HG03196 (cell line): ENCODE data around the gene PSMB9.
"Not testable (repeated sequence)": the region's sequence is repeated elsewhere in the genome, so short reads cannot be mapped to it uniquely, and the experiment has no call there.

ENCODE experiments used
- ATAC-seq: cut with Tn5 transposase; IDR thresholded peaks from one replicate; pipeline ENCODE4 v1.9.1; 2021; ENCODE audit not compliant: unreplicated experiment

The PSMB9 gene

DNA sequence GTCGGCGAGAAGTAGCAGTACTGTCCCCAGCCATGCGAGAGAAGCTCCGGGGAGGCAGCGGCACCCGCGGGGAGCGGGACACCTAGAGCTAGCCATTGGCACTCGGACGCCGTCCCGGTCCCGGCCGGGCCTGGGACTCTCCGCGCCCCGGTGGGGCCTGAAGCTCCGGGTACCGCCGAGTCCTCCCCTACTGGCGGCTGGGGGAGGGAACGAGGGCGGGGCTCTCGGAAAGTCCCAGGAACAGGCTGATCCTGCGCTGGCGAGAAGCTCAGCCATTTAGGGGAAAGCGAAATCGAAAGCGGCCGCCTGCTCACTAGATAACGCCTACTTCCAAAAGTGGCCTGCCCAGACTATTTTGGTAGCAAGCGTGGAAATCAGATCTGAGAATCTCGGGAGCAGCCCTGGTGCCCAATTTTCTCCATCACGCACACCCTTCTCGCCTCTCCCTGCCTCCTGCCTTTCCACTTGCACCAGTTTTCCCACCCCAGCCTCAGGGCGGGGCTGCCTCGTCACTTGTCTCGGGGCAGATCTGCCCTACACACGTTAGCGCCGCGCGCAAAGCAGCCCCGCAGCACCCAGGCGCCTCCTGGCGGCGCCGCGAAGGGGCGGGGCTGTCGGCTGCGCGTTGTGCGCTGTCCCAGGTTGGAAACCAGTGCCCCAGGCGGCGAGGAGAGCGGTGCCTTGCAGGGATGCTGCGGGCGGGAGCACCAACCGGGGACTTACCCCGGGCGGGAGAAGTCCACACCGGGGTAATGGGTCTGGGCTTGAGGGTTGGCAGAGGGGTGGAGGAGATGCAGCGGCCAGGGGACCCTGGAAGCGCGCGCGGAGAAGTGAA is at the start of gene PSMB9, which contains the start of gene TAP1:
Gene PSMB9, plus strand, starts transcription at position 652 of the 835 bp plus-strand sequence. Its CDS starts 38 bp downstream, at position 690.
Gene TAP1, minus strand, starts transcription at position 164 of the 835 bp plus-strand sequence. Its CDS starts 68 bp downstream, at position 96.
- peak; percentile 78 for ATAC-seq

DNA sequence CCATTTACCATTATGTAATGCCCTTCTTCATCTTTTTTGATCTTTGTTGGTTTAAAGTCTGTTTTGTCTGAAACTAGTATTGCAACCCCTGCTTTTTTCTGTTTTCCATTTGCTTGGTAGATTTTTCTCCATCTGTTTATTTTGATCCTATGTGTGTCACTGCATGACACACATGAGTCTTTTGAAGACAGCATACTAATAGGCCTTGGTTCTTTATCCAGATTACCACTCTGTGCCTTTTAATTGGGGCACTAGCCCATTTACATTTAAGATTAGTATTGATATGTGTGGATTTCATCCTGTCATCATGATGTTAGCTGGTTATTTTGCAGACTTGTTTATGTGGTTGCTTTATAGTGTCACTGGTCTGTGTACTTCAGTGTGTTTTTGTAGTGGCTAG is 48.6 kb upstream of the PSMB9 start:
- not testable (repeated sequence) for ATAC-seq

DNA sequence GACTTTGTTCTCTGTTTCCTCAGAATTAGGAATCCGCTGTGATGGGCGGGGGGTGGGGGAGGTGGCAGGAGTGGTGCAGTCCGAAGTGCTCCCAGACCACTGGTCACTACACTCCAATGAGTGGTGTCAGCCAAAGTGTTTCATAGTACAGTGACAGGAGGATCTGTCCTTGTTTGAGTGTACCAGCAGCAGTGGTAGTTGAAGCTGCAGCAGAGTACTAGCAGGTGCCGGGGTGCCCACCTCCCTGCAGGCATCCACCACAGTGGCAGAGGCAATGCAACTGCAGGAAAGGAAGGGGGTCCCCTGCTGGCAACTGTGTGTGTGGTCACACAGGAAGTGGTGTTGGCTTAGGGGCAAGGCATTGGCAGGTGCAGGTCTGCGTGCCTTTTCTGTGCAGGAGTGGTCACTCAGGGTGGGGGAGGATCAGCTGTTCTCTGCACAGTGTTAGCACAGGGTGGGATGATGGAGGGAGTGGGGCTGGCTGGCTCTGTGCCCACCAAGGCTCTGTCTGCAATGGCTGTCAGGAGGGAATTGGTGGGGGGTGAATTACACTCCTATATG is 46.9 kb upstream of the PSMB9 start:
- no peak for ATAC-seq

DNA sequence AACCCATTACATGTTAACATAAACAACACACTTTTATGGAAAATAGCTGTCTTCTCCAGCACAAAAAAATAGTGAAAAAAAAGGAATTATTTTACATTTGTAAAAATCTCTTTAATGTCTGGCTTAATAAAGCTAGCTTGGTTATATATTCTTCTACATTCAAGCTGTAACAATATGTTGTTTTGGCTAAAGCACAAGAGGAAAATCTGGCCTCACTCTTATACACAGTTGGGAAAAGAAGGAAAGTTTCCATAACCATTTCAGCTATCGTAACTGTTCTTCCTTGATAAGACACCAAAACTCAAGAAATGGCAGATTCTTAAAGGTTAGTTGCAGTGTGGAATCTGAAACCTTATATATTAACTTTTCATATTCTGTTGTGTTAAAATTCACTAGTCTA is 44.8 kb upstream of the PSMB9 start:
- no peak for ATAC-seq

DNA sequence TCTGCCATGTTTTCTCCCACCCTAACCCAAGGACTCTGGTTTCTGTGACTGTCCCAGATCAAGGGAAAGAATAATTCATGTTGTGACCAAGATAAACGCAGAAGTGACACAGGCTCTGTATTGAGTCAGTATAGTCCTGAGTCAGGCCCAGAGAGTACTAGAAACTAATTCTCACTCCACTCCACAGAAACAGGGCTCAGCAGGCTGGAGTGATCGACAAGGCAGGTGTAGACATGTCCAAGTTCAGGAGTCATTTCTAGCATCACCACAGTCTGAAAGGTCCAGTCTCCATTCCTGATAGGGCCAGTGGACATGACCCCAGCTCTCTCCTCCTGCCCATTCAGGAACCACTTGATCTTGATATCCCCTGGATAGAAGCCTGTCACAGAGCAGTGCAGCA is 39.8 kb upstream of the PSMB9 start:
- no peak for ATAC-seq

DNA sequence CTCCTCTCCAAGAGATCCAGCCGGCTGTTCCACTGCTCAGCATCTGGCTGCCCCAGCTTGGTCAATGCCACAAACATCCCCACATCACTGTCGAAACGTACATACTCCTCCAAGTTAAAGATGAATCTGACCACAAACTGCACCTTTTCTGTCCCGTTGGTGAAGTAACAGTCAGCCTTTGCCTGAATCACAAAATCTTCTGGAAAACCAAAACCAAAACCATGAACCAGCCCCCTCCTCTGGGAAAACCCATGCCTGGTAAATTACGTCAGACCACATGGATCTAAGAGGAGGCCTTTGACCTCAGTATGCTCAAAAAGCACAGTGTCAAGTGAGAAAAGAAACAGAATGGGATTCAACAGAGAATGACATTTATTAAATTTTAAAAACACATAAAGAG is 38.9 kb upstream of the PSMB9 start:
- ATAC-seq: no peak

DNA sequence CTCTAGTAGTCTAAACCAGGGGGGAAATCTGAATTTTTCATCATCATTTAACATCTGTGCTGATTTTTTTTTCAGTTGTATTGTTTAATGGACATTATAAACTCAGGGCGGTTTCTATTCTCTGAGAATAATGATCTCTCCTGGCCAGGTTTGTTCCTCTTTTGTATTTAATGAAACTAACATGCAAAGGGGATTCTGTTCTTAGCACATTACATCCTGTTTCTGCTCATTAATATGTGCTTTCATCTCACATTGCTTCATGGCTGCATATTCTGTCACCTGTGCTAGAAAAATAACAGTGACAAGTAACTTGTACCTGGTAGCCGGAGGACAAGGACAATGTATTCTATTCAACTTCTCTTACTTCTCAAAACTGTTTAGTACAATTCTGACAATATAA is 38.0 kb upstream of the PSMB9 start:
- peak; percentile 50 for ATAC-seq

DNA sequence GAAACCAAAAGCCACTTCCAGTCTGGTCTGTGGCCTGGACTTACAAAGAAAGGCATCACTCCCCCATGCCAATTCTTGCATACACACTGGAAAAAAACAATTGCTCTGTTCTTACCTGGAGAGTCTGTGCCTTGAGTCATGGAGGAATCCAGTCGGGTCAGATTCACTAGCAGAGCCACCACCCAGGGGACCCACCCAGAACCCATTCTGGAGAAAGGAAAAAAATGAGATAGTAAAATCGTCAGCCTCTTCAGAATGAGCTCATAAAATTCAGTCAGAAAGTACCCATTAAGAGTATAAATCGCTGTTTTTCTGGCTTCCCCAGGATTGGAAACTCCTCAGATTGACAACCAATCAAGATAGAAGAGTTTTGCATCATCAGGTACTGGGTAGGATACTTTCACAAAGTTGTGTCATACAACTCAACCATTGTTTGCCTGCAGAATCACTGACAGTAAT is 37.2 kb upstream of the PSMB9 start, which contains the start of gene HLA-DOB:
Gene HLA-DOB, minus strand, starts transcription at position 257 of the 459 bp plus-strand sequence. Its CDS starts 51 bp downstream, at position 206.
- ATAC-seq: no peak

DNA sequence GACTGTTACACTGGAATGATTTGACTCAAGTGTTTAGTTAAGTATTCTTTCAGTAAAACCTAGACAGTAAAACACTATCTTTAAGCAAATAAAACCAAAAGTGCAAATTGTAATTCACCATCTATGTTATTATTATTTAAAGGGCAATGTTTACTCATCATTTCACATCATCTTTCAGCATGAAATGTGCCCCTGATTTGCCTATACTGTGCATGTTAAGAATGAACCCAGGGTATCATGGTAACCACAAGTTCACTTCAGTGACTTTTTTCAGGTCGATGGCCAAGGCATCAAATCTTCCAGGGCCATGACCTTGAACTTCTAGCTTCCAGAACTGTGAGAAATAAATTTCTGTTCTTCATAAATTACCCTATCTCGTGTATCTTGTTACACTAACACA is 35.1 kb upstream of the PSMB9 start:
- no peak for ATAC-seq

DNA sequence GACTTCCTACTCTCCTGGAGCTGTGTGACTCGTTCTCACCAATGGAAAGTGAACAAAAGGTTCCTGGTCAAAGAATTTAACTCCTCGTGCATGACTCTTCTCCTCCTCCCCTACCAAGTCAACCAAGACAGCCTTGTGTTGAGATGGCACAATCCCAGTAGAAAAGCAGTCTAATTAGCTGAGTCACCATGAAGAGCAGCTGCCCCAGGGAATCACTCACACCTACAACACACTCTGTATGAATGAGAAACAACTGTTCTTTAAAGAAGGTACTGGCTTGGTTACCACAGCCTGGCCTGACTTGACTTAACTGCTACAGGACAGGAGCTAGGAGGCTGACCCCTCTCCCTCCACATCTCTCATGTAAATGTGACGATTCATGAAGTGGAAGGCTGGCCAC is 34.3 kb upstream of the PSMB9 start:
- ATAC-seq: no peak

DNA sequence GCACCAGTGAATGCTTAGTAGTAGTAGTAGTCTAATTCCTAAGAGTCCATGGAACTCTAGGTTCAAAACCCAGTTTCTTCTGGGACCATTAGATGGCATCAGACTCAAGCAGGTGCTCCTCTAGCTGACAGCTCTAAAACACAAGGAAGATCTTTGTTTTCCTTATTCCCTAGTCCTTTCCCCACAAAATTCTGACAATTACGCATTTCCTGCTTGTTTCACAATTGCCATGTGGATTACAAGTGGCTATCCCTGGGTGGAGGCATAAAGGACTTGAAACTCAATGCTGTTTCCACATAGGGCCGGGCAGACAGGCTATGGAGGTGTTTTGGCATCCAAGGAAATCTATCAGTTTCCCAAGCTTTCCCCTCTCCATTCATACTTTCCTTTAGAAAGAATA is 28.0 kb upstream of the PSMB9 start:
- no peak for ATAC-seq

DNA sequence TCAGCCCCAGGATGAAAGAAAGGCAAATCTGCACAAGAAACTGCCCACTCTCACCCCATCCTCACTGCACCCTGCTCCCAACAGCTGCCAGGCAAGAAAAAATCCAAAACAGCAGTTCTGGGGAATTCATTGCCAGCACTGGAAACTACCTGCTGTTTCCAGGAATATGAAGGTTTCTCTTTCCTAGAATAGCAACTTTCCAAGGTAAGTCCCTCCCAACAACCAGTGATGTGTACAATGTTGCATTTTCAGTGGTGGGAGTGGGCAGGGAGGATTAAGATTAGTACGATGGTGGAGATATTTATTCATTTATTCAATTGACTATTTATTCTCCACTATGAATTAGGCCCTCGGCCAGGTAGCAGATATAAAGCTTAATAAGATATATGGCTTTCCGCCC is 27.0 kb upstream of the PSMB9 start:
- ATAC-seq: no peak

DNA sequence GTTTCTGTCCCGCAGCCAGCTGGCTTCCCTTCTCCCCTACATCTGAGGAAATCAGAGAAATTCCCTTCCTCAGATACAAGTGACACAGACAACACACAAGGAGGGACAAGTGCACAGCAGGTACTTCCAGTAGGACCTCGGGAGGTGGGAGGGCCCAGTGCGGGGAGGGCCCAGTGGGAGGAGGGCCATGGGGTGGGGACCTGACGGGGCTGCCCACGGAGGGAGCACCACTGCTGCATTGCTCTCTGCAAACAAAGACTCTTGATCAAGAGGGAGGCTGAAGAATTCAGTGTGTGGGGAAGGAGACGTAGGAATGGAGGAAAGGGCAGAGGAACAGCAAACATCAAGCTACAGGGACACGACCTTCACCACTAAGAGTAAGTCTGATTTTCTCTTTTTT is 24.5 kb upstream of the PSMB9 start:
- no peak for ATAC-seq

DNA sequence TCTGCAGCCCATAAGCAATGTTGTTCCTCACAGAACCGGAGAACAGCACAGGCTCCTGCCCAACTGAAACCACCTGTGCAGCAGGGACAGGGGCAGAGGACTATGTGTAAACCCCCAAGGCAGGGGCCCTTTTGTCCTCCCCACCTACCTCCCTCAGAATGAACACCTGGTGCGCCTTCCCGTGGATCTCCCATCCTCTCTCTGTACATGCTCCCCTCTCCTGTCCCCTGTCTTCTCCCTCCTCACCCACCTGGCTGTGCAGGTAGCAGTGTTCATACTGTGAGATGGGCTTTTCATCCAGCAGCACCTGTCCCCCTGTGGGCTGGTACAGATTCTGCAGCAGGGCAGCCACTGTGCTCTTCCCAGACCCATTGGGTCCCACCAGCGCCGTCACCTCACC is 24.0 kb upstream of the PSMB9 start:
- ATAC-seq: no peak

DNA sequence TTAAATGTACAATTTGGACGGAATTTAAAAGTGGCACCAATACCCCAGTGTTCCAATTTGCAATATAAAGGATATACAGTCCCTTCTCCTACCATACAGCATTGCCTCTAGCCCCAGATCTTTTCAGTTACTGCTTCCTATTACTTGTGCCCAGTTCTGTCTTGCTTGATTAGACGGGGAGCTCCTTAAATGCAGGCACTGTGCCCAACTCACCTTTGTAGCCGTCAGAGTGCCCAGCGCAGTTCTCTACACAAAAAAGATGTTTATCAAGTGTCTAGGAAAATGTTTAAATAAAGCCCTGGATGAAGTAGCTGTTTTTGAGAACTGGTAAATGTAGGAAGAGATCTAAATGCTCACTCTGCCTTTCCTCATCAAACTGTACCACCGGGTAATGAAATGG is 23.1 kb upstream of the PSMB9 start:
- ATAC-seq: no peak

DNA sequence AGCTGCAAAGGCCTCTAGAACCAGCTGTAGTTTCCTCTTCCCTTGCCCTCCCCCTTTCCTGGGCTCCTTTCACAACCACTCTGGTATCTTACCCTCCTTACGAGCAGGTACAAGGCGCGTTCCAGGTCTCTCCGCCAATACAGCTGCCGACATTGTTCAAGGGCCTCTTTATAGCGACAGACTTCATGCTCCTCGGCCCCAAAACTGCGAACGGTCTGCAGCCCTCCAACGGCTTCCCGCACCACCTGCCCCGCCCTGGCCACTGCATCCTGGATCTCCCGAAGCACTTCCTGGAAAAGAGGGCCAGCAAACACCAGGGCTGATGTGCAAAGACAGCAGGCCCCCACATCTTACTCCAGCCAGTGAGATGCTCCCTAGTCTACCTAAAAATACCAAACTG is 21.5 kb upstream of the PSMB9 start:
- no peak for ATAC-seq

DNA sequence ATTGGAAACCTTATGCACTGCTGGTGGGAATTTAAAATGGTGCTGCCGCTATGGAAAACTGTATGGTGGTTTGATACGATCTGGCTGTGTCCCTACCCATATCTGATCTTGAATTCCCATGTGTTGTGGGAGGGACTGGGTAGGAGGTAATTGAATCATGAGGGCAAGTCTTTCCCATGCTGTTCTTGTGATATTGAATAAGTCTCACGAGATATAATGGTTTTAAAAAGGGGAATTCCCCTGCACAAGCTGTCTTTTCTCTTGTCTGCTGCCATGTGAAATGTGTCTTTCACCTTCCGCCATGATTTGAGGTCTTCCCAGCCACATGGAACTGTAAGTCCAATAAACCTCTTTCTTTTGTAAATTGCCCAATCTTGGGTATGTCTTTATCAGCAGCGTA is 20.3 kb upstream of the PSMB9 start:
- no peak for ATAC-seq

DNA sequence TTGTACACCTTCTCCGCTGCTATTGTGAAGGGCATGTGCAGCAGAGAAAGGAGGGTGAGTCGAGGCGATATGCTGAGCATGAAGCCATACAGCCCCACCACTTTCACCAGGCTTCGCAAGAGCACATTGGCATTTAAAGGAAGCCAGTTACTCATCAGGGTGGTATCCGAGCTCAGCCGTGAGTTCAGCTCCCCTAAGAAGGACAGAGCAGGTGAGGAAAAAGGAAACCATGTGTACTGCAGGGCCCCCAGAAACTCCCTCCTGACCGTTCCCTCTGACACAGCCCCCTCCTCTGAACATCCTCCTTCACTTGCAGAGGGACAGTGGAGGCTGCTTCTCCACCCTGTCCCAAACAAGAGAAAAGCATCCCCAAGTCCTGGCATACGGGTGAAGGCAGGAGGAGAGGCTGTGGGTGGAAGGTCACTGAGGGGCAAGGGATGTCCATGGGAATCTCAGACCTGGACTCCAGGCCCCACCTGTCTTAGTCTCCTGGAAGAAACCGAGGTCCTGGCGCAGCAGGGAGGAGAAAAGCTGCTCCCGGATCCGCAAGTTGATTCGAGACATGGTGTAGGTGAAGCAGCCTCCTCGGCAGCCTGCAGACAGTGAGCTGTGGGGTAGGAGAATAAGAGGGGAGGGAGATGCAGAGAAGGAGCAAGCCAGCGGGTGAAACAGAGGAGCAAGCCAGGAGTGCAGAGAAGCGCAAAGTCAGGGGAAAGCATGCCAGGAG is 18.7 kb upstream of the PSMB9 start:
- no peak for ATAC-seq

DNA sequence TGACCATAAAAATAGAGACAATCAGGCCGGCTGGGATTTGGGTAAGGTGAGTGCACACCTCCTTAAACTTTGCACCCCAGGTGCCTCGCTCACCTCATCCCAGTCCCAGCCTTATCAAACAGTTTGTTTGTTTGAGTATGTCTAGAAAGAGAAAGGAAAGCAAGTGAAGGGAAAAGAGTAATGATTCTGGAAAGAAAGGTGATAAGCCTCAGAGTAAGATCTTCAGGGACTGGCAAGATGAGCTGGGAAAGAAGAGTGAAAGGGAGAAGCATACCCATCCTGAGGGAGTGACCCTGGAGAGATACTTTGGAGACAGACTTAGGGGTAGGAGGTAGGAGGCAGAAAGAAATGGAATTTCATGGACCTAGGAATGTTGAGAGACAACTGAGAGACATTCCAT is 17.1 kb upstream of the PSMB9 start:
- ATAC-seq: no peak

DNA sequence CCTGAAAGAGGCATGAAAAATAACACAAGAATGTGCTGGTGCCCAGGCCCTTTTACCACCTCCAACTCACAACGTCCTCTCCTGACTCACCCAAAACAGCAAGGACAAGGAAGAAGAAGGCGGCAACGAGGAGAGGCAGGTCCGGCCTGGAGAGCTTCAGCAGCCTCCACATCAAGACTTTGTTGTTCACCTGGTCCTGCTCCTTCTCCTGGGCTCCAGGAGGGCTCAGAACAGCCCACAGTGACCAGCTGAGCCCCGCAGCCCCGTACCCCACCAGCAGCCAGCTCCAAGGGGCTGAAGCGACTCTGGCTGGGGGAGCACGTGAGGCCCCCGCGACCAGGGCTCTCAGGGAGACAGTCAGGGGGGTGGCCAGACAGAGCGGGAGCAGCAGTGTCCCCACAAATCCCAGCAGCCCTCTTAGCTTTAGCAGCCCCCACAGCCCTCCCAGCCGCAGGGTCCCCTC is 16.3 kb upstream of the PSMB9 start:
- ATAC-seq: no peak

DNA sequence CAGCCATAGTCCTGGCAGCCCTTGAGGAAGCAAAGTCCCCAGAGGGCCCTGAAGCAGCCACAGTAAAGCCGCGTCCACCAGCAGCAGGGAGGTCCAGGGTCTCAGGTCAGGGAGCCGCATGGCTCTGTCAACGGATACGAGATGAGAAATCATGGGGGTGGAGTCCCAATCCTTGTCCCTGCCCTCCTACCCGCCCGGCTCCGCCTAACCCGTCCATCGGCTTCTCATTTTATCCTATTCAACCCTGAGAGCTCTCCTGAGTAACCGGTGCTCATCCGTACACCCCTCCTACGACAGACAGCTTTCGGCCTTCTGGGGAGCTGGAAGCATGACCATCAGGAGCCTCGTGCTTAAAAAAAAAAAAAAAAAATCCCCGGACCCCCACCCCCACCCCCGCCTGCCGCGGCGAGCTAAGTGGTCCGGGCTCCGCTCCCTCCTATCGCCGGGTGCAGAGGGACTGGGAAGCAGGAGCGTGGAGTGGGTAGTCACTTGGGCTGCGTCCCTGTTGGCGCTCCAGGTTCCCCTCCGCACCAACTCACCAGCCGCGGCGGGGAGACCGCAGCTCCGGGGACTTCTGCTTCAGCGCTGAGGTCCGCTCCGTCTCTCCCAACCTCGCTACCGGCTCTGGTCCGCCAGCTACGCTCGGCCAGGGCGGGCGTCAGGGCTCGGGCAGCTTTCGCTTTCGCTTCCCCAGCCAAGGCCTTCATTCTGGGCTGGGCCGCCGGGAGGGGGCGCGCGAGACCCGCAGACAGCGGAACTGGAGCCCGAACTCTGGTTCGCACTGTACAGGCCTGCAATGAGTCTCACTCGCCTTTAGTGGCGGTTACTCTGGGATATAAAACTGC is 15.7 kb upstream of the PSMB9 start, which contains the start of gene TAP2:
Gene TAP2, minus strand, starts transcription at position 626 of the 845 bp plus-strand sequence. Its CDS starts 506 bp downstream, at position 120.
- peak; percentile 77 for ATAC-seq
